C4-2B (cell line): ENCODE results near the gene ZNF408.

Experiments used
- ZFX ChIP-seq: fragments of 450-650 bp; IDR thresholded peaks from 2 replicates; pipeline ENCODE4 v1.6.1; 2017
- TF ChIP-seq, protein P1 (sequence below): fragments of 450-650 bp; conservative IDR thresholded peaks from 2 replicates; pipeline ENCODE4 v1.5.1; 2017; ENCODE audit warnings: mild to moderate bottlenecking

DNA sequence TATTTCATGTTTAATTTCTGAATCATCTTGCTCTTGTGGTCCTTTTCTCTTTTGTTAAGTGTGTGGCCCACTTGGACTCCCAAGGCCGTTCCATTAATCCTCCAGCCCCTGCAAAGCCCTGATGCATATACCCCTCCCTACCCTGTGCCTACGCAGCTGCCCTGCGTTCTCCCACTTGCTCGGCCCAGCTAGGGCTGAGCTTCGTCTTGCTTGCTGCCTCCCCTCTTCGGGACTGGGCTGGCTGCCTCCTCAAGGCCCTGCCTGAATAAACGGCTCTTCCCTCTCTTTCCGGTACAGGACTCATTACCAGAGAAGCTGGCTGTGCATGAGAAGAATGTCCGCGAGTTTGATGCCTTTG, 28.9 kb upstream of the ZNF408 start:
- TF ChIP-seq, protein P1, sequence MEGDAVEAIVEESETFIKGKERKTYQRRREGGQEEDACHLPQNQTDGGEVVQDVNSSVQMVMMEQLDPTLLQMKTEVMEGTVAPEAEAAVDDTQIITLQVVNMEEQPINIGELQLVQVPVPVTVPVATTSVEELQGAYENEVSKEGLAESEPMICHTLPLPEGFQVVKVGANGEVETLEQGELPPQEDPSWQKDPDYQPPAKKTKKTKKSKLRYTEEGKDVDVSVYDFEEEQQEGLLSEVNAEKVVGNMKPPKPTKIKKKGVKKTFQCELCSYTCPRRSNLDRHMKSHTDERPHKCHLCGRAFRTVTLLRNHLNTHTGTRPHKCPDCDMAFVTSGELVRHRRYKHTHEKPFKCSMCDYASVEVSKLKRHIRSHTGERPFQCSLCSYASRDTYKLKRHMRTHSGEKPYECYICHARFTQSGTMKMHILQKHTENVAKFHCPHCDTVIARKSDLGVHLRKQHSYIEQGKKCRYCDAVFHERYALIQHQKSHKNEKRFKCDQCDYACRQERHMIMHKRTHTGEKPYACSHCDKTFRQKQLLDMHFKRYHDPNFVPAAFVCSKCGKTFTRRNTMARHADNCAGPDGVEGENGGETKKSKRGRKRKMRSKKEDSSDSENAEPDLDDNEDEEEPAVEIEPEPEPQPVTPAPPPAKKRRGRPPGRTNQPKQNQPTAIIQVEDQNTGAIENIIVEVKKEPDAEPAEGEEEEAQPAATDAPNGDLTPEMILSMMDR = no peak
- no peak for TF ChIP-seq ZFX
